HepG2 (cell line): ENCODE results near the gene ROCK1. TPM values are rescaled to one million over a fixed set of nuclear protein-coding genes. Genes with fewer than 3 reads are reported as not detected.

Source experiments
- KDM1A ChIP-seq: IDR thresholded peaks from 2 replicates; pipeline ENCODE4 v1.6.1; 2016; ENCODE audit warnings: missing compliant biosample characterization
- KDM3A ChIP-seq: IDR thresholded peaks from 2 replicates; pipeline ENCODE4 v1.6.1; 2018; ENCODE audit warnings: low read depth, missing compliant biosample characterization
- PCBP1 ChIP-seq: fragments of 200-400 bp; formaldehyde crosslinking; IDR thresholded peaks from 2 replicates; pipeline ENCODE4 v1.6.1; 2017; ENCODE audit warnings: mild to moderate bottlenecking, low read depth, low read length, borderline replicate concordance
- PHF5A ChIP-seq: IDR thresholded peaks from one replicate; pipeline ENCODE4 v1.6.1; 2018; ENCODE audit warnings: low read depth, missing genetic modification reagents; ENCODE audit not compliant: unreplicated experiment
- SAP130 ChIP-seq: IDR thresholded peaks from 2 replicates; pipeline ENCODE4 v1.6.1; 2016; ENCODE audit warnings: low read depth
- TBL1XR1 ChIP-seq: fragments of 150-350 bp; IDR thresholded peaks from 2 replicates; pipeline ENCODE4 v1.6.1; 2014; ENCODE audit warnings: borderline replicate concordance, low read length; ENCODE audit not compliant: partially characterized antibody
- TGIF2 ChIP-seq: IDR thresholded peaks from 2 replicates; pipeline ENCODE4 v1.6.1; 2016; ENCODE audit warnings: control low read depth, missing compliant biosample characterization
- ZNF235 ChIP-seq: sonication (generic); formaldehyde crosslinking; IDR thresholded peaks from 2 replicates; pipeline ENCODE4 v1.8.1; 2023; ENCODE audit warnings: mild to moderate bottlenecking, missing genetic modification reagents, borderline replicate concordance
- ZNF33B ChIP-seq: sonication (generic); formaldehyde crosslinking; IDR thresholded peaks from 2 replicates; pipeline ENCODE4 v1.5.1; 2020; ENCODE audit warnings: mild to moderate bottlenecking, missing genetic modification reagents
- ZNF512B ChIP-seq: sonication (generic); formaldehyde crosslinking; IDR thresholded peaks from 2 replicates; pipeline ENCODE4 v1.5.1; 2020; ENCODE audit warnings: missing genetic modification reagents, mild to moderate bottlenecking, borderline replicate concordance
- ZNF558 ChIP-seq: sonication (generic); formaldehyde crosslinking; IDR thresholded peaks from 2 replicates; pipeline ENCODE4 v1.9.0; 2022; ENCODE audit warnings: mild to moderate bottlenecking, missing genetic modification reagents, borderline replicate concordance
- ZNF619 ChIP-seq: sonication (generic); formaldehyde crosslinking; IDR thresholded peaks from 2 replicates; pipeline ENCODE4 v1.4.0; 2020; ENCODE audit warnings: mild to moderate bottlenecking, missing genetic modification reagents
- ZNF773 ChIP-seq: sonication (generic); formaldehyde crosslinking; IDR thresholded peaks from 2 replicates; pipeline ENCODE4 v1.4.0; 2020; ENCODE audit warnings: missing genetic modification reagents, borderline replicate concordance
- polyA plus RNA-seq, 8 experiments: library from polyadenylated mRNA; depleted of rRNA in 3 of 8; stranded (reverse) in 7 of 8; unstranded in 1 of 8; fragments of >200 nt; fragmentation: Illumina TruSeq in 4 of 8; extraction: Trizol in 4 of 8; gene quantifications; 2 replicates each; pipeline versions ENCODE4 v1.2.1 to v1.2.3, GENCODE V29; 2011 to 2016; ENCODE audit warnings: low read depth in 4 of 8, missing spikeins in 1 of 8, mixed read lengths in 1 of 8; ENCODE audit not compliant: insufficient read depth in 1 of 8
- total RNA-seq, 5 experiments: library from RNA; depleted of rRNA; stranded (reverse); fragments of >200 nt; fragmentation: Illumina TruSeq; extraction: Trizol; gene quantifications; 2 replicates each; pipeline ENCODE4 v1.2.3, GENCODE V29; 2016; ENCODE audit warnings: low read depth in 1 of 5
- TF ChIP-seq, protein P1 (sequence below), 2 experiments: sonication (generic) in 1 of 2; formaldehyde crosslinking in 1 of 2; IDR thresholded peaks; 2 replicates each; pipeline versions ENCODE4 v1.4.0 to v1.6.1; 2018 to 2020; ENCODE audit warnings: missing genetic modification reagents in 2 of 2, borderline replicate concordance in 1 of 2, low read depth in 1 of 2, mild to moderate bottlenecking in 1 of 2, missing biosample characterization in 1 of 2
- TF ChIP-seq, protein P2 (sequence below): sonication (generic); formaldehyde crosslinking; IDR thresholded peaks from 2 replicates; pipeline ENCODE4 v1.9.0; 2022; ENCODE audit warnings: low read depth, missing genetic modification reagents
- TF ChIP-seq, protein P3 (sequence below): sonication (generic); formaldehyde crosslinking; IDR thresholded peaks from 2 replicates; pipeline ENCODE4 v1.4.0; 2020; ENCODE audit warnings: missing genetic modification reagents

The ROCK1 gene
- total and polyA plus RNA-seq, 2 of the 13 experiments (the other 11 are each of a cell fraction or from before 2014, with no cell fraction given), result 10.5 to 27.2 TPM

GRCh38 chr18:21111346-21112139, at the start of gene ROCK1 (continued):
- no peak for TF ChIP-seq ZNF512B (CRISPR knock-in tag)
- TF ChIP-seq KDM1A (CRISPR knock-in tag), result no peak
- peak; percentile 5; the same call in 1 of the 2 replicates for TF ChIP-seq TGIF2 (CRISPR knock-in tag)
- no peak for TF ChIP-seq PCBP1
- TF ChIP-seq, protein P1, sequence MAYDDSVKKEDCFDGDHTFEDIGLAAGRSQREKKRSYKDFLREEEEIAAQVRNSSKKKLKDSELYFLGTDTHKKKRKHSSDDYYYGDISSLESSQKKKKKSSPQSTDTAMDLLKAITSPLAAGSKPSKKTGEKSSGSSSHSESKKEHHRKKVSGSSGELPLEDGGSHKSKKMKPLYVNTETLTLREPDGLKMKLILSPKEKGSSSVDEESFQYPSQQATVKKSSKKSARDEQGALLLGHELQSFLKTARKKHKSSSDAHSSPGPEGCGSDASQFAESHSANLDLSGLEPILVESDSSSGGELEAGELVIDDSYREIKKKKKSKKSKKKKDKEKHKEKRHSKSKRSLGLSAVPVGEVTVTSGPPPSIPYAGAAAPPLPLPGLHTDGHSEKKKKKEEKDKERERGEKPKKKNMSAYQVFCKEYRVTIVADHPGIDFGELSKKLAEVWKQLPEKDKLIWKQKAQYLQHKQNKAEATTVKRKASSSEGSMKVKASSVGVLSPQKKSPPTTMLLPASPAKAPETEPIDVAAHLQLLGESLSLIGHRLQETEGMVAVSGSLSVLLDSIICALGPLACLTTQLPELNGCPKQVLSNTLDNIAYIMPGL (CRISPR knock-in tag; IDR thresholded peaks at IDR 0.05; ENCODE audit: borderline replicate concordance in 1 of 2, low read depth in 1 of 2), result peak; percentile 42 to 90; a peak in 3 of 4 replicates
- TF ChIP-seq, protein P2, sequence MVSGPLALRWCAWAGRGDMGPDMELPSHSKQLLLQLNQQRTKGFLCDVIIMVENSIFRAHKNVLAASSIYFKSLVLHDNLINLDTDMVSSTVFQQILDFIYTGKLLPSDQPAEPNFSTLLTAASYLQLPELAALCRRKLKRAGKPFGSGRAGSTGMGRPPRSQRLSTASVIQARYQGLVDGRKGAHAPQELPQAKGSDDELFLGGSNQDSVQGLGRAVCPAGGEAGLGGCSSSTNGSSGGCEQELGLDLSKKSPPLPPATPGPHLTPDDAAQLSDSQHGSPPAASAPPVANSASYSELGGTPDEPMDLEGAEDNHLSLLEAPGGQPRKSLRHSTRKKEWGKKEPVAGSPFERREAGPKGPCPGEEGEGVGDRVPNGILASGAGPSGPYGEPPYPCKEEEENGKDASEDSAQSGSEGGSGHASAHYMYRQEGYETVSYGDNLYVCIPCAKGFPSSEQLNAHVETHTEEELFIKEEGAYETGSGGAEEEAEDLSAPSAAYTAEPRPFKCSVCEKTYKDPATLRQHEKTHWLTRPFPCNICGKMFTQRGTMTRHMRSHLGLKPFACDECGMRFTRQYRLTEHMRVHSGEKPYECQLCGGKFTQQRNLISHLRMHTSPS (CRISPR knock-in tag), result no peak
- no peak for TF ChIP-seq TBL1XR1
- no peak for TF ChIP-seq ZNF773 (CRISPR knock-in tag)
- no peak for TF ChIP-seq ZNF235 (CRISPR knock-in tag)
- TF ChIP-seq ZNF33B (CRISPR knock-in tag), result no peak
- no peak for TF ChIP-seq ZNF558 (CRISPR knock-in tag)
- TF ChIP-seq KDM3A (CRISPR knock-in tag), result no peak
- TF ChIP-seq PHF5A (CRISPR knock-in tag), result no peak
- TF ChIP-seq SAP130 (CRISPR knock-in tag), result peak; percentile 29
- TF ChIP-seq, protein P3, sequence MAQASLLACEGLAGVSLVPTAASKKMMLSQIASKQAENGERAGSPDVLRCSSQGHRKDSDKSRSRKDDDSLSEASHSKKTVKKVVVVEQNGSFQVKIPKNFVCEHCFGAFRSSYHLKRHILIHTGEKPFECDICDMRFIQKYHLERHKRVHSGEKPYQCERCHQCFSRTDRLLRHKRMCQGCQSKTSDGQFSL, result no peak
- TF ChIP-seq ZNF619, result no peak
